Testis (tissue), 2 donors: ENCODE results near the gene BMP7.

Source experiments
- POLR2A ChIP-seq: fragments of 450-650 bp; IDR thresholded peaks from one replicate; pipeline ENCODE4 v1.6.1; 2017; ENCODE audit warnings: antibody characterized with exemption, mild to moderate bottlenecking, moderate library complexity
- TF ChIP-seq, protein P1 (sequence below), 3 experiments: fragments of 450-650 bp in 2 of 3; fragments of 200-600 bp in 1 of 3; sonication (generic) in 1 of 3; IDR thresholded peaks; one replicate each; pipeline ENCODE4 v1.5.1; 2016 to 2019; ENCODE audit warnings: antibody characterized with exemption in 3 of 3, mild to moderate bottlenecking in 2 of 3, moderate library complexity in 1 of 3

DNA sequence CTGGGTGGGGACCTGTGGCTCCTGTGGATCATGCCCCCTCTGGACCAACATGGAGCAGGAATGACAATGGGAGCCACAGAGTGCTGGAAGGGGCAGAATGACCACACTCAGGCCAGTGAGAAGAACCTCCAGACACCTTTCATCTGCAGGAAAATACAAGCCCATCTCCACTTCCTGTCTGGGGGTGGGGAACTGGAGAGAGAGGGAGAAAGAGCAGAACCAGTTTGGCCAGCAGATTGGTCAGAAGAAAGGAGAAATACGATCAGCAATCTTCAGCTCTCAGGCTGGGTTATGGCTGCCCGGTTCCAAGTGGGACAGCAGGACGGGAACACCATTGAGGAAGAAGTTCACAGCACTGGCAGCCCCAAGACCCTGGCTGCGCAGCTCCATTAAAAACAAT, 37.0 kb downstream of the BMP7 start:
- TF ChIP-seq, protein P1, sequence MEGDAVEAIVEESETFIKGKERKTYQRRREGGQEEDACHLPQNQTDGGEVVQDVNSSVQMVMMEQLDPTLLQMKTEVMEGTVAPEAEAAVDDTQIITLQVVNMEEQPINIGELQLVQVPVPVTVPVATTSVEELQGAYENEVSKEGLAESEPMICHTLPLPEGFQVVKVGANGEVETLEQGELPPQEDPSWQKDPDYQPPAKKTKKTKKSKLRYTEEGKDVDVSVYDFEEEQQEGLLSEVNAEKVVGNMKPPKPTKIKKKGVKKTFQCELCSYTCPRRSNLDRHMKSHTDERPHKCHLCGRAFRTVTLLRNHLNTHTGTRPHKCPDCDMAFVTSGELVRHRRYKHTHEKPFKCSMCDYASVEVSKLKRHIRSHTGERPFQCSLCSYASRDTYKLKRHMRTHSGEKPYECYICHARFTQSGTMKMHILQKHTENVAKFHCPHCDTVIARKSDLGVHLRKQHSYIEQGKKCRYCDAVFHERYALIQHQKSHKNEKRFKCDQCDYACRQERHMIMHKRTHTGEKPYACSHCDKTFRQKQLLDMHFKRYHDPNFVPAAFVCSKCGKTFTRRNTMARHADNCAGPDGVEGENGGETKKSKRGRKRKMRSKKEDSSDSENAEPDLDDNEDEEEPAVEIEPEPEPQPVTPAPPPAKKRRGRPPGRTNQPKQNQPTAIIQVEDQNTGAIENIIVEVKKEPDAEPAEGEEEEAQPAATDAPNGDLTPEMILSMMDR (IDR thresholded peaks at IDR 0.05): no peak
- TF ChIP-seq POLR2A: no peak
